ENCODE results near the gene GORASP1.

- TF ChIP-seq POLR2A (IDR thresholded peaks at IDR 0.05; ENCODE audit: low read length), result no peak
- no peak for TF ChIP-seq GATA1 (IDR thresholded peaks at IDR 0.05; ENCODE audit: low read depth, low read length)
These were observed 1.8 kb downstream of the GORASP1 start for GRCh38 chr3:39105687-39106063.
